GM10847 (cell line): Measurements from ENCODE around the gene CADM2.

Source experiments
- POLR2A ChIP-seq: IDR thresholded peaks from 2 replicates; pipeline ENCODE4 v1.6.1; 2011; ENCODE audit not compliant: insufficient read length; ENCODE audit errors: extremely low read depth

Gene CADM2

GRCh38 chr3:85758442-85758841, 799.7 kb downstream of the CADM2 start:
- TF ChIP-seq POLR2A = no peak

- TF ChIP-seq POLR2A = no peak
These were observed 801.6 kb downstream of the CADM2 start for GRCh38 chr3:85760342-85760741.

DNA sequence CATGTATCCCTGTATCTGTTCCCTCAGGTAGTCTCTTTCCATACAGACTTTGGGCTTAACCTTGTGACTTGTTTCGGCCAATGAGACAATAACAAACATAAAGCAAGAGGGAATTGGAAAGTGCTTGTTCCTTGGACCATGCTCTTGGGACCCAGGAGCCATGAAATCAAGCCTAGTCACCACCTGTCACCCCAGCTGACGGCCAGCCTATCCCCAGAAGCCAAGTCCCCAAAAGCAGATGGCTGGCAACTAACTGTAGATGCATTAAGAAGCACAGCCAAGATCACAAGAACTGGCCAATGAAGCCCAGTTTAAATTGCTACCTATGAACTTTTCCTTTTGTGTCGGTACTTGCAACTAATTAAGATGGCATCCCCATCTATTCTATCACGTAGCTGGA, 822.0 kb downstream of the CADM2 start:
- TF ChIP-seq POLR2A = no peak

DNA sequence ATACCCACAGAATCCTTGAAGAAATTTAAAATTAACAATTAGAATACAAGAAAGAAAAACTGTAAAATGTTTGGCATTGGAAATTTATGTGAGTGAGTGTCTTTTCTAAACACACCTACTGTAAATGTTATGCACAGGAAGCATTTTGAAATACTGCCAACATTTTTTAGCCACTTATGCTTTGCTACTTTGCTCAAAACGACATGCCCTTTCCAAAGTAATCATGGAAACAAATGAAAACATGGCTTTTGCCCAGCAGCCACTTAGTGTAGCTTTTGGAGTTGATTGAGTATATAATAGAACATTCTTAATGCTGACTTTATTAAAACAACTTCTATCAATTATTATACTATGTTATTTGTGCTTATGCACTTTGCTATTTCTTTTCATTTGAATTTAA, 823.0 kb downstream of the CADM2 start:
- no peak for TF ChIP-seq POLR2A

- TF ChIP-seq POLR2A = no peak
These were observed 824.5 kb downstream of the CADM2 start for GRCh38 chr3:85783291-85783690.

GRCh38 chr3:85785766-85786165, 827.0 kb downstream of the CADM2 start:
- no peak for TF ChIP-seq POLR2A

DNA sequence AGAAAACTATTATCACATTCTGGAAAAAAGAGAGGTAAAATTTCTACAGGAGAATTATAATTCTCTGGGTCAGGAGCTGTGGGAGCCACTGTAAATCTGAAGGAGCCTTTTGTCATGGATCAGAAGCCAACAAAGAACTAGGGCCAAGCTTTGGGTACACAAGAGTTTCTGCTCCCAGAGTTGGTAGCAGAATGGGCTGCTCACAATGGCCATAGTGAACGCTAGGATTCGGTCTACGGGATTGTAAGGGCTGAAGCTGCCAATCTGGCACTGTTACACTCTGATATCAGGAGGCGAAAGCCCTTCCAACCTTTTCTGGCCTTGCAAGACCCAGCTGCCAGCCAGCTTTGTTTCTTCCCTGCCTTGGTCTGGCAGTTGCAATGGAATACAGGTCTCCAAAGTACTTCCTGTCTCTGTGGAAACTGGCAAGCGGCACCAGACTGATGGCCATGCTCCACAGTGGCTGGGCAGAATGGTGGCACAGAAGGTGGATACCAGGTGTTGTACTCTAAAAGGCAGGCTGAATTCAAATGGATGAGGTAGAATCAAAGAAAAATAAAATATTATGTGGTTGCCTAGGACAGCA, 831.7 kb downstream of the CADM2 start:
- no peak for TF ChIP-seq POLR2A

GRCh38 chr3:85796140-85796539, 837.4 kb downstream of the CADM2 start:
- TF ChIP-seq POLR2A = no peak

DNA sequence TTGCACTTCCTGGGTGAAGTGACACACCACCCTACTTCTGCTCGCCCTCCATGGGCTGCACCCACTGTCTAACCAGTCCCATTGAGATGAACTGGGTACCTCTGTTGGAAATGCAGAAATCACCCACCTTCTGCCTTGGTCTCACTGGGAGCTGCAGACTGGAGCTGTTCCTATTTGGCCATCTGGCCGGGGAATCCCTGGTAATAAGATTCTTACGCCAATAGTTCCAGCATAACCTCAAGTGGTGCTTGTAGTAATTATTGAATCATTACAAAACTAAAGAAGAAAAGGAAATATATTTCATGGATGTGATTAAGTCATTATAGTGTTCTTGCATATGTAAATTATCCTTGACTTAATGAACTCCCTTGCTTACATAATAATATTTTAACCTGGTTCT, 841.9 kb downstream of the CADM2 start:
- no peak for TF ChIP-seq POLR2A

GRCh38 chr3:85801955-85802354, 843.2 kb downstream of the CADM2 start:
- no peak for TF ChIP-seq POLR2A

DNA sequence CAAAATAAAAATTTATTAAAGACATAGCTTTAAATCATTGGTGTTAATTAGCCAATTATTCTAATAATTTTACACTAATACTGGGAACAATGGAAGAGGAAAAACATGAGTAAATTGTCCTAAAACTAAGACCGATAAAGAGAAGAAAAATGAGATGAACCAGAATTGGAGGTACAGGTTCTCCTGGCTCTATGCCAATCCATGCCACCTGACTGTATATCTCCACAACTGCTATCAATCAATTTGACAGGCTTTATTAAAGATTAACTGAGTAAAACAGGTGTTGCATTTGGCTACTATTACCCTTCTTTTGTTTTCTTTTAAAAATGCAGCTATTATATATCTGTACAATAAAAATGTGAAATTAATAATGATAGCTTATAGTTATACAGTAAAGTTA, 850.0 kb downstream of the CADM2 start:
- TF ChIP-seq POLR2A = no peak

- TF ChIP-seq POLR2A = no peak
These were observed 862.5 kb downstream of the CADM2 start for GRCh38 chr3:85821130-85821756.

DNA sequence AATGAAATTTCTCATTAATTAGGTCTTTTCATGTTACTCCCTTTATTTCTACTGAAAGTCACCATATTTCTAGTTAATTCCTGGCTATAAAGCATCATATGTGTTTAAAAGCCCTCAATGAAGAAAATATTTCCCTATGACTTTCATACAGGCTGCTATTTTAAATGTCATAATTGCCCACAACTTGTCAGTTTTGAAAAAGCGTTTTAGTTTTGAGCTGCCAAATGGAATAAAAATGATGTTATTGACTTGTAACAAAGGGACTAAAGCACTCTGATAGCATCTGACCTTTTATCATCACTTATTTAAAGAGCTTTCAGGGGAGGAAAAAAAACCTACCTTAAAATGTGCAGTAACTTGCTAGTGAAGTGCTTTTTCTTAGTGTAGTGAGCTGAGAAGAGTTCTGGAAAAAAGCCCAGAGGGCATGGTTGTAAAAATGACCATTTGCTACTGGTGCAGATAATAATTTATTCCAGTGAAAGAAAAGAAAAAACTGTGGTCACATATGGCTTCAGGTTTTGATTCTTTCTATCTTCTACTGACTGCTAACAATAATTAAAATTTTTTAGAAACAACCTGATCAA, 877.2 kb downstream of the CADM2 start:
- TF ChIP-seq POLR2A = no peak

GRCh38 chr3:85837402-85837801, 878.6 kb downstream of the CADM2 start:
- no peak for TF ChIP-seq POLR2A

GRCh38 chr3:85838921-85839320, 880.1 kb downstream of the CADM2 start:
- TF ChIP-seq POLR2A = no peak

GRCh38 chr3:85842081-85842480, 883.3 kb downstream of the CADM2 start:
- TF ChIP-seq POLR2A = no peak

- TF ChIP-seq POLR2A = no peak
These were observed 888.2 kb downstream of the CADM2 start for GRCh38 chr3:85846940-85847339.
